PC-9 (cell line): ENCODE data around the gene MTA3. TPM values are rescaled to one million over a fixed set of nuclear protein-coding genes. Genes with fewer than 3 reads are reported as not detected.

Experiments
- BruUV-seq: library from RNA; stranded (reverse); fragments of 400-500 nt; replicated peaks from 2 replicates; lab custom pipeline; 2021; lab: Mats Ljungman, UMichigan
- CTCF ChIA-PET: fragments of 300-600 bp; sonication (Branson Sonifier 250); formaldehyde crosslinking; loops from one replicate; lab custom pipeline; 2022; ENCODE audit warnings: antibody characterized with exemption; lab: Charles Lee
- POLR2A ChIA-PET: fragments of 300-600 bp; sonication (Branson Sonifier 250); formaldehyde crosslinking; loops from one replicate; lab custom pipeline; 2022; ENCODE audit warnings: antibody characterized with exemption; ENCODE audit not compliant: unreplicated experiment; lab: Charles Lee
- DNase-seq, 2 experiments: peaks; one replicate each; pipeline versions ENCODE4 v3.0.0 to v3.0.0-alpha.2; 2015 to 2022; ENCODE audit warnings: mixed read lengths in 1 of 2
- H2AFZ ChIP-seq: fragments of 200-600 bp; sonication (generic); 2 replicates; pipeline ENCODE4 v1.8.1; 2017; ENCODE audit warnings: antibody characterized with exemption
- H3F3A ChIP-seq: fragments of 200-600 bp; sonication (generic); 2 replicates; pipeline ENCODE4 v1.8.1; 2017; ENCODE audit warnings: antibody characterized with exemption, mild to moderate bottlenecking, low read depth; ENCODE audit not compliant: insufficient read depth
- H3K27ac ChIP-seq: fragments of 200-600 bp; sonication (generic); 2 replicates; pipeline ENCODE4 v1.6.1; 2016; ENCODE audit warnings: mixed run types
- H3K27me3 ChIP-seq: fragments of 200-600 bp; sonication (generic); 2 replicates; pipeline ENCODE4 v1.6.1; 2016; ENCODE audit warnings: low read depth, mixed run types; ENCODE audit not compliant: insufficient read depth
- H3K36me3 ChIP-seq: fragments of 200-600 bp; sonication (generic); 2 replicates; pipeline ENCODE4 v1.6.1; 2016; ENCODE audit warnings: low read depth, mixed run types
- H3K4me1 ChIP-seq: fragments of 200-600 bp; sonication (generic); replicated peaks from 2 replicates; pipeline ENCODE4 v1.6.1; 2016; ENCODE audit warnings: mixed run types; ENCODE audit not compliant: insufficient read depth
- H3K4me2 ChIP-seq: fragments of 200-600 bp; sonication (generic); 2 replicates; pipeline ENCODE4 v1.6.1; 2017; ENCODE audit warnings: mixed run types
- H3K4me3 ChIP-seq: fragments of 200-600 bp; sonication (generic); 2 replicates; pipeline ENCODE4 v1.6.1; 2016; ENCODE audit warnings: mixed run types
- H3K79me2 ChIP-seq: fragments of 200-600 bp; sonication (generic); 2 replicates; pipeline ENCODE4 v1.6.1; 2017; ENCODE audit warnings: low read depth, mixed run types
- H3K9me2 ChIP-seq: fragments of 200-600 bp; sonication (generic); 2 replicates; pipeline ENCODE4 v1.8.1; 2017; ENCODE audit warnings: mild to moderate bottlenecking; ENCODE audit not compliant: insufficient read depth
- H3K9me3 ChIP-seq: fragments of 200-600 bp; sonication (generic); 2 replicates; pipeline ENCODE4 v1.8.1; 2016; ENCODE audit warnings: low read depth; ENCODE audit not compliant: insufficient read depth
- H4K20me1 ChIP-seq: fragments of 200-600 bp; sonication (generic); 2 replicates; pipeline ENCODE4 v1.8.1; 2017; ENCODE audit not compliant: insufficient read depth
- EZH2 ChIP-seq: fragments of 200-600 bp; sonication (generic); IDR thresholded peaks from 2 replicates; pipeline ENCODE4 v1.8.0; 2017; ENCODE audit warnings: antibody characterized with exemption, low read depth
- intact Hi-C: fragments of 100-400 bp; cut with micrococcal nuclease; formaldehyde crosslinking; loops from one replicate; pipeline ENCODE4 v1.10.0; 2022; ENCODE audit not compliant: unreplicated experiment
- total RNA-seq: library from RNA; stranded (reverse); gene quantifications from 2 replicates; pipeline ENCODE4 v1.2.3, GENCODE V29; 2021
- TF ChIP-seq, protein P1 (sequence below): fragments of 200-600 bp; sonication (generic); conservative IDR thresholded peaks from 2 replicates; pipeline ENCODE4 v1.6.1; 2017; ENCODE audit warnings: mixed run types, antibody characterized with exemption, mild to moderate bottlenecking, moderate library complexity

Gene MTA3
- total RNA-seq, 1 experiment from 2014 or later: 89.8 TPM

DNA sequence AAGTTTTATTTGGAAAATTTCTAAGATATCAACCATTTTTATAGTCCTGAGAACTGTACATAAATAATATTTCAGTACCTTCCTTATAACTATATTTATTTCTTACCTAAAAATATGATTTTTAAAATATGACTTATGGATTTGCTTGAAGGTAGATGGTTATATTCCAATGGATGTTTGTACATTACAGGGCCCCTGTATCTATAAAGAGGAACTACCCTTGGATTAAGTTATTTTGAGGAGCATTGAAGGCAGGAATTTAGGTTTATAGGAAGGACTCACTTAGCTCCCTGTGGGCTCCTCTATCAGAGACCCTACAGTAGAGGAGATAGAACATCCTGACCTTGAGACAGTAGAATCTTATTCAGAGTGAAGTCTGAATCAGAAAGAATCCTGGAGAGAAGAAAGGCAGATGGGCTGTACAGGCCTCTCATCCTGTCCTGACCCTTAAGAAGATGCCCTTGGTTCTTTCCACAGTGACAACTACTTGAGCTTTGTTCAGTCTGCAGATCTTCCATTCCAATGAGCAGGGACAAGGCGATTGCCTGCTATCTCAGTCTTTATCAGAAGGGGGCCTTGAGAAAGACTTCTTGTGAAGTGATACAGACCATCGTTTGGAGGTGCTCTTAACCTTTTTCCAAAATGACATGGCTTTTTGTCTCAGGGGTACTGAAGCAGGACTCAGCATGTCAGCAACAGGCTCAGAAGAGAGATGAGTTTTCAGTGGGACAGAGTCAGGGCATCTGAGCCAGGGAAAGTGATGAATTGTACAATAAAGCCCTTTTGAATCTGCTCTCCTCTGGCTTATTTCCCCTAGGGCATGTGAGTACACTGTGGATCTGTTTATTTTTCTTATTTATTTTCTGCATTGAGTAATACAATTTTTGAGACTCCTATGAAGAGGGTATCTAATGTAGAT, 174.6 kb downstream of the MTA3 start:
- no TSS peak for BruUV-seq
- Histone ChIP-seq H3K4me3 (no peak overlapping the region), H3K36me3 (peaks cover 12% of the 10 kb centered on the region), H3K27ac (no peak overlapping the region), H3K4me2 (no peak overlapping the region), H3K79me2 (no peaks in the 10 kb centered on the region), H3K4me1 (no peaks in the 10 kb centered on the region), H3F3A (no peaks in the 10 kb centered on the region), H4K20me1 (no peaks in the 10 kb centered on the region), H3K27me3 (no peaks in the 10 kb centered on the region), H2AFZ (no peak overlapping the region), H3K9me3 (peaks cover 4% of the 10 kb centered on the region; the same call in 1 of the 2 replicates), H3K9me2 (no peaks in the 10 kb centered on the region)
- no peak for DNase-seq
- intact Hi-C loops: no loop called here
- TF ChIP-seq, protein P1, sequence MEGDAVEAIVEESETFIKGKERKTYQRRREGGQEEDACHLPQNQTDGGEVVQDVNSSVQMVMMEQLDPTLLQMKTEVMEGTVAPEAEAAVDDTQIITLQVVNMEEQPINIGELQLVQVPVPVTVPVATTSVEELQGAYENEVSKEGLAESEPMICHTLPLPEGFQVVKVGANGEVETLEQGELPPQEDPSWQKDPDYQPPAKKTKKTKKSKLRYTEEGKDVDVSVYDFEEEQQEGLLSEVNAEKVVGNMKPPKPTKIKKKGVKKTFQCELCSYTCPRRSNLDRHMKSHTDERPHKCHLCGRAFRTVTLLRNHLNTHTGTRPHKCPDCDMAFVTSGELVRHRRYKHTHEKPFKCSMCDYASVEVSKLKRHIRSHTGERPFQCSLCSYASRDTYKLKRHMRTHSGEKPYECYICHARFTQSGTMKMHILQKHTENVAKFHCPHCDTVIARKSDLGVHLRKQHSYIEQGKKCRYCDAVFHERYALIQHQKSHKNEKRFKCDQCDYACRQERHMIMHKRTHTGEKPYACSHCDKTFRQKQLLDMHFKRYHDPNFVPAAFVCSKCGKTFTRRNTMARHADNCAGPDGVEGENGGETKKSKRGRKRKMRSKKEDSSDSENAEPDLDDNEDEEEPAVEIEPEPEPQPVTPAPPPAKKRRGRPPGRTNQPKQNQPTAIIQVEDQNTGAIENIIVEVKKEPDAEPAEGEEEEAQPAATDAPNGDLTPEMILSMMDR: no peak
- no peak for TF ChIP-seq EZH2
- ChIA-PET CTCF (no interaction called here), POLR2A (no interaction called here)

DNA sequence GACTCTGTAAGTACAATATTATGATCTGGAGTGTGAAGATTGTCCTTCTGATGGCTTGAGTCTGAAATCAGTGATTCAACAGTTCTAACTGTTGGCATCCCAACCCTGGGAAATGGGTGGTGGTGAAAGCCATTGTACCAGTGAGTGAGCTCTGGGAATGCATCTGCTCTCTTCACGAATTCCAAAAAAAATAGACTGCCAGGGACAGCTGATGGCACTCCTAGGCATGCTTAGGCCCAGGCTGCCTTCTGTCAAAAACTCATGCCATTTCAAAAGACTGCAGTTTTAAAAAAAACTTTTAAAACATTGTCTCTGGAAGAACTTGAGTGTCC, 175.2 kb downstream of the MTA3 start:
- DNase-seq: no peak
- peaks cover 12% of the 10 kb centered on the region for H3K36me3 ChIP-seq
- H3K79me2 ChIP-seq: no peaks in the 10 kb centered on the region
- no peak for TF ChIP-seq EZH2
- TF ChIP-seq, protein P1: no peak
- H3F3A ChIP-seq: no peaks in the 10 kb centered on the region
- no peak overlapping the region for H3K4me2 ChIP-seq
- H3K9me3 ChIP-seq: no peaks in the 10 kb centered on the region
- no TSS peak for BruUV-seq
- no peaks in the 10 kb centered on the region for H4K20me1 ChIP-seq
- H3K9me2 ChIP-seq: no peaks in the 10 kb centered on the region
- H2AFZ ChIP-seq: no peak overlapping the region
- no peak overlapping the region for H3K27ac ChIP-seq
- H3K4me1 ChIP-seq: no peaks in the 10 kb centered on the region
- ChIA-PET POLR2A (no interaction called here), CTCF (no interaction called here)
- no peak overlapping the region for H3K4me3 ChIP-seq
- no peaks in the 10 kb centered on the region for H3K27me3 ChIP-seq
- intact Hi-C loops: no loop called here

DNA sequence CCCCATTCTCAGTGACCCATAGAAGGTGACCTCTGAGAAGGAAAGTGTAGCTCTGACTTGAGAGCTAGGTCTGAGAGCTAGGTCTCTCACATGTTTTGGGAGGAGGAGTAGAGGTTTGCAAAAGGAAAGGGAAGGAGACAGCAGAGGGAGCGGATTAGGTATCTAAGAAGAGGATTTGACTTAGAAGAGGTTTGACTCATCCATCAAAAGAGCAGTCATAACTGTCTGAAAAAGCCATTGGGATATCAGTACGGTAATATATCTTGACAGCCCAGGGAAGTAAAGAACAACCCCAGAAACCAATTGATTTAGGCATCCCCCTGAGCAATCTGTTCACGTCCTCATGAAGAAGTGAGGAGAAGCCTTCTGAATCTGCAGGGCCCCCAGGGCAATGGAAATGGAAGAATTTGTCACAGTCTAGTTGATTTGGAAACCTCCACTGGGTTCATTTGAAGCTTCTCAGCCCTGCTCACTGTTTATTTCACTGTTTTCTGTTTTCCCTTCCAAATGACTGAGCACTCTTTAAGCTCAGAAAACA, 176.2 kb downstream of the MTA3 start:
- ChIA-PET CTCF (no interaction called here), POLR2A (interaction anchor here (0.6 kb wide), 1 partner anchor 16 kb away, joined by 27 read pairs; no protein-coding TSS in a partner anchor)
- BruUV-seq: no TSS peak
- no peaks in the 10 kb centered on the region for H3K9me2 ChIP-seq
- H3K27me3 ChIP-seq: no peaks in the 10 kb centered on the region
- no peak for TF ChIP-seq EZH2
- TF ChIP-seq, protein P1: no peak
- no peaks in the 10 kb centered on the region for H3F3A ChIP-seq
- no peaks in the 10 kb centered on the region for H3K4me1 ChIP-seq
- no peaks in the 10 kb centered on the region for H4K20me1 ChIP-seq
- no peak overlapping the region for H3K4me3 ChIP-seq
- no peaks in the 10 kb centered on the region for H3K79me2 ChIP-seq
- H3K9me3 ChIP-seq: no peaks in the 10 kb centered on the region
- no peak for DNase-seq
- intact Hi-C loops: no loop called here
- H2AFZ ChIP-seq: no peak overlapping the region
- no peak overlapping the region for H3K27ac ChIP-seq
- H3K36me3 ChIP-seq: peaks cover 12% of the 10 kb centered on the region
- no peak overlapping the region for H3K4me2 ChIP-seq
